HEK293T (cell line): ENCODE measurements around the gene CPA4.

ENCODE experiments used
- ELF4 ChIP-seq: fragments of 450-650 bp; IDR thresholded peaks from 2 replicates; pipeline ENCODE4 v1.6.1; 2017; ENCODE audit warnings: antibody characterized with exemption
- FOXK2 ChIP-seq: fragments of 450-650 bp; IDR thresholded peaks from 2 replicates; pipeline ENCODE4 v1.6.1; 2016; ENCODE audit warnings: mild to moderate bottlenecking
- L3MBTL2 ChIP-seq: fragments of 450-650 bp; conservative IDR thresholded peaks from 2 replicates; pipeline ENCODE4 v1.6.1; 2016; ENCODE audit warnings: mild to moderate bottlenecking
- NFRKB ChIP-seq: fragments of 450-650 bp; IDR thresholded peaks from 2 replicates; pipeline ENCODE4 v1.6.1; 2016; ENCODE audit warnings: mild to moderate bottlenecking, moderate library complexity
- SP1 ChIP-seq: fragments of 450-650 bp; IDR thresholded peaks from 2 replicates; pipeline ENCODE4 v1.6.1; 2017
- SUZ12 ChIP-seq: fragments of 450-650 bp; IDR thresholded peaks from 2 replicates; pipeline ENCODE4 v1.6.1; 2016; ENCODE audit warnings: mild to moderate bottlenecking
- ZNF384 ChIP-seq: fragments of 450-650 bp; IDR thresholded peaks from 2 replicates; pipeline ENCODE4 v1.6.1; 2016
- TF ChIP-seq, protein P1 (sequence below): fragments of 450-650 bp; IDR thresholded peaks from 2 replicates; pipeline ENCODE4 v1.6.1; 2016

DNA sequence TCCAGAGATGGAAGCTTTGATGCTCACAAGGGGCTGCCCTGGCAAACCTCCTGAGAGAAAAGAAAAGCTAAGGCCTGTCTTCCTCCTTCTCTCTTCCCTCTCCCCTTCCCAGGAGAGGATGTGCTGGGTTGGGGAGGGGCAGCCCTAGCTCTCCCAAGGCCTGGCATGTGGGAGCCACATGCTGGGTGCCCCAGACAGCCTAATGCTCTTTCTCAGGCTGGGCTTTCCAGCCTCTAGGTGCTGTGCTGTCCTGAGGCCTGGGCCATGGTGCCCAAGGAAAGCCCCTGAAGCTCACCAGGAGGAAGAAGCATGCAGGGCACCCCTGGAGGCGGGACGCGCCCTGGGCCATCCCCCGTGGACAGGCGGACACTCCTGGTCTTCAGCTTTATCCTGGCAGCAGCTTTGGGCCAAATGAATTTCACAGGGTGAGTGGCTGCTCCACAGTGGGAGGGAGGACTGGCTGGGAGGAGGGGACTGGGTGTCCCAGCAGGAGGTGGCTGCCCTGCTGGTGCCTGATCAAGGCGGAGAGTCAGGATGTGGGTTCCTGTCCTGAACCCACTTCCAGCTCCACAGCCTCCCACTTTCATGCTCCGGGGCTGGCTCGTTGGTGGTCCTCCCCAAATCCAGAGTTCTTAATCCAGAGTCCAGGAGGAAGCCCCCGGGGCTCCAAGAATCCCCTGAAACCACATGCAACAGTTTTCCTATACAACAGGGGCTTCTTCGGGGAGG is 53.4 kb downstream of the CPA4 start:
- TF ChIP-seq L3MBTL2 (no peak), SUZ12 (no peak), SP1 (no peak), ELF4 (no peak), ZNF384 (no peak), FOXK2 (no peak), NFRKB (no peak)
- TF ChIP-seq, protein P1, sequence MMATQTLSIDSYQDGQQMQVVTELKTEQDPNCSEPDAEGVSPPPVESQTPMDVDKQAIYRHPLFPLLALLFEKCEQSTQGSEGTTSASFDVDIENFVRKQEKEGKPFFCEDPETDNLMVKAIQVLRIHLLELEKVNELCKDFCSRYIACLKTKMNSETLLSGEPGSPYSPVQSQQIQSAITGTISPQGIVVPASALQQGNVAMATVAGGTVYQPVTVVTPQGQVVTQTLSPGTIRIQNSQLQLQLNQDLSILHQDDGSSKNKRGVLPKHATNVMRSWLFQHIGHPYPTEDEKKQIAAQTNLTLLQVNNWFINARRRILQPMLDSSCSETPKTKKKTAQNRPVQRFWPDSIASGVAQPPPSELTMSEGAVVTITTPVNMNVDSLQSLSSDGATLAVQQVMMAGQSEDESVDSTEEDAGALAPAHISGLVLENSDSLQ, result no peak
